Activated CD4-positive, alpha-beta T cell treated with anti-CD3 and anti-CD28 coated beads, Interleukin-2, amount 50 U/mL, for 48 hours (primary cell): ENCODE data around the gene LRRFIP2.
"Not testable (repeated sequence)": the region's sequence is repeated elsewhere in the genome, so short reads cannot be mapped to it uniquely, and the experiment has no call there.

Experiments used
- DNase-seq, 2 experiments: peaks; one replicate each; pipeline ENCODE4 v3.0.0-alpha.2; 2020

The LRRFIP2 gene

GRCh38 chr3:37140899-37141541 lies 33.4 kb downstream of the LRRFIP2 start:
- DNase-seq = no peak

GRCh38 chr3:37139567-37140052 lies 34.8 kb downstream of the LRRFIP2 start:
- no peak for DNase-seq

DNA sequence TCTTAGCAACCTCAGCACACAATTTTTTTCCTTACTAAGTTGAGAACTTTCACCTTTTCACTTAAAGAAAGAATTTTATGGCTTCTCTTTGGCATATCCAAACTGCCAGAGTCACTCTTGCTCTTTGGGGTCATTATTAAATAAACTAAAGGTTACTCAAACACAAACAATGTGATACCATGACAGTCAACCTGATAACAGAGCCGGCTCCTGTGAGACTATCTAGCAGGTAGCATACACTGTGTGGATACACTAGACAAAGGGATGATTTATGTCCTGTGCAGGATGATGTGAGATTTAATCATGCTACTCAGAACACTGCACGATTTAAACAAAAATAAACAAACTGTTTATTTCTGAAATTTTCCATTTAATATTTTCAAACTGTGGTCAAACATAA lies 35.6 kb downstream of the LRRFIP2 start:
- DNase-seq = no peak

DNA sequence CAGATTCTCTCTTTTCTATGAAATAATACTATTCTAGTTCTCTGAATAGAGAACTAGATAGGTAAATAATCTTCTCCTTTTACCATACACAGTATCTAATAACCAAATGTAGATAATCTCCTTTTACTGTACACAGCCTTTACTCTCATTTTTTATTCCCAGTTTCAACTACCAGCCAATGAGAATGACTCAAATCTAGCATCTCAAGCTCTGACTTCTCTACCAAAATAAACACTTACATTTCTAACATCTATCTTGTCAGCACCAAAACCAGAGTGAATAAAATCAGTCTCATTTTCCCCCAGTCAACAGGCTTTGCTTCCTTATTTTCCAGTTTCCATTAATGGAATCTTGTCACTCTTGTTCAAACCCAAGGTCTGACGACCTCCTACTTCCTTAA lies 36.9 kb downstream of the LRRFIP2 start:
- DNase-seq = no peak

- DNase-seq = no peak
These were observed 38.3 kb downstream of the LRRFIP2 start for GRCh38 chr3:37136067-37136466.

- no peak for DNase-seq
These were observed 38.8 kb downstream of the LRRFIP2 start for GRCh38 chr3:37135561-37135960.

GRCh38 chr3:37132334-37132733 lies 42.0 kb downstream of the LRRFIP2 start:
- no peak for DNase-seq

DNA sequence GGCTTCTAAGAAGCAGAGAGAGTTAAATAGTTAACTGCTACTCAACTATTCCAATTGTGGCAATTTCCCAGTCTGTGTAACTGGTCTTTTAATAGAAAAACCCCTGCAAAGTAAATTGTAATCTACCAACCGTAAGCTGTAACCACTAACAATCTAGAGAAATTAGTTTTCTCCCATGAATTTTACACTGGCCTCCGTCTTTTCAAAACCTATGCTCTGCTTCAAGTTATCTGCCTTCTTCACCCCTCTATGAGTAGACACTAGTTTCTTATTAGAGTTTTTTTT lies 42.6 kb downstream of the LRRFIP2 start:
- no peak for DNase-seq

DNA sequence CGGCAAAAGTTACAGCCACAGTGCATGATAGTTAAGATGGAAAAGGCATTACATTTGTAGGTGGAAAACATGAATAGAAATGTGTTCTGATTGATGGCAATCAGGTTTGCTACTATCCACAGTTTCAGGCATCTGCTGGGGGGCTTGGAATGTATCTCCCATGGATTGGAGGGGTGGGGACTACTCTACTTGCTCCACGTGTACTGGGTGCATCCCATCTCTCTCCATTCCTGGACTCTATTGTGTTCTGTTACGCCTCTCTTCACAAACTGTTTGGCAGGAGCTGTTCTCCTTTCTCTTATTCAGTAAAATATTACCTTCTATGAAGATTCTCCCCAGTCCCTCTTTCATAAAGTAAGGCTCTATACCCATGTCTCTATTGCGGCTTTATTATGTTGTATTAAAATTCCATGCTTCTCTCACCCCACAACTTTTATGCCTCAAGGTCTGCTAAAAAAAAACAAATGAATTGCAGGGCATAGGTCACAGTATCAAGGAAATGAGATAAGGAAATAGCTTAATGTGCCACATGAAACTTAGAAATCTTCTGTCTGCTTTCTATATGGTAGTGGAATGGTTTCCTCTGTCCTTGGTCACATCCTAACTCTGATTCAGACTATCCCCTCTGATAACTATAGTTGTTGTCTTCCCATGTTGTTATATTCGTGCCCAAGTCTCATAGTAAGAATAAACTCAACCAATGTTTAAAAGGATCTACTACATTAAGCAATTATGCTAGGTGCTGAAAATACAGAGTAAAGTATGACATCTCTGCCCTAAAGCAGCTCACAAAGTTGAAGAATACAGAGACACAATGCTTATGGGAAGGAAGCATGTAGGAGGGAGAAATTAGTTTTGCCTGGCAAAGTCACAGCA lies 43.2 kb downstream of the LRRFIP2 start:
- DNase-seq = no peak

GRCh38 chr3:37130448-37130847 lies 43.9 kb downstream of the LRRFIP2 start:
- DNase-seq = no peak

DNA sequence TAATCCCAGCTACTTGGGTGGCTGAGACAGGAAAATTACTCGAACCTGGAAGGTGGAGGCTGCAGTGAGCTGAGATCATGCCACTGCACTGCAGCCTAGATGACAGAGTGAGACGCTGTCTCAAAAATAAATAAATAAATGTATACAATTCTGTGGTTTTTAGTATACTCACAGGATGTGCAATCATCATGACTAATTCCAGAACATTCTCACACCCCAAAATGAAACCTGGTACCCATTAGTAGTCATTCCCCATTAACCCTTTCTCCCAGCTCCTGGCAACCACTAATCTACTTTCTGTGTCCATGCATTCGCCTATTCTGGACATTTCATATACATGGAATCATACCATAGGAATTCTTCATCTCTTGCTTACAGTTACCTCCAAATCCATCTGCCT lies 44.5 kb downstream of the LRRFIP2 start:
- no peak for DNase-seq

DNA sequence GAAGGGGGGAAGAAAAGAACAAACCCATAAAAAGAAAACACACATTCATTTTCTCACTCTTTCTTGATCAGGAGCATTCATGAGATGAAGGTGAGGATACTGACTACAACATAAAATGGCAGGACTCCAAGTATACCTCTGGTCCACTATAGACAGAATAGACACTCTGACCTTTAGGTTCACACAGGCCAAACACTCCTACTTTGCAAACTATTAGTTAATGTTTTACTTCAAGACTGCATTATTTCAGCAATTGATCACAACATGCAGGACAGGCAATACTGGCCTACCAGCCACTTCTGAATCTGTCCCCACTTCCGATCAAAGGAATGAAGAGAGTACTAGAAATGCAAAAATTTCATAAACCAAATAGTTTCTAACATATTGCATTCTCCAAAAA lies 47.0 kb downstream of the LRRFIP2 start:
- DNase-seq = no peak

GRCh38 chr3:37126856-37127255 lies 47.5 kb downstream of the LRRFIP2 start:
- no peak for DNase-seq

DNA sequence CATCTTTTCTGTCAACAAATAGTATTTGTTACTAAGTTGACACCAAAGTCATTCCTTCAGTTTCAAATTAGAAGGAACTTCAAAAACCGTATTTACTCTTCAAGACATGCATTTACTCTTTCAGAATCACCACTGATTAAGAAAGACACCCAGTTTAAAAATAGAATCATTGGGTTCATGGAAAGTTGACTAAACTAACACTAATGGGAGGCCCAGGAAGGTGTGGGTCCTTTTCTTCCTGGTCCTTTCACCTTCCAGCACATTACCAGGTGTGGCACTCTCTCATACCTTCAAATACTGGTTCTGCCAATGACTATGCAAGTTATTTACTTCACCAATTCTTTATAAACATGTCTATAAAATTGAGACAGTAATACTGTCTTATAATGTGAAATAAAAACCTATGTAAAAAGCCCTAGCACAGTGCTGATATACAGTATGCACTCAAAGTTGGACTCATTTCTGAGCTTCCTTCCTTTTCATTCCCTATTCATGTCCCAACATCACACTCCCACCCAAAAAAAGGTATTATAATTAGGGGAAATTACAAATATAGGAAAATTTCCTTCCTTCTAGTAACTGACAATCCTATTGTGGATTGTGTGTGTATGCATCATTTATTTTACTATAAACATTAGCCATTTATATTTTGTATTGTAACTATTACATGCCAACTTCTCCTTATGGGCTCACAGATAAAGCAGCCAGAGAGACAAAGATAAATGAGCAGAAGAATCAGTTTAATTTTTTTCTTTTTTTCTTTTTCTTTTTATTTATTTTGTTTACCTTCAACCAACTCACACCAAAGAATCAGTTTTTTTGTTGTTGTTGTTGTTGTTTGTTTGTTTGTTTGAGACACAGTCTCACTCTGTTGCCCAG lies 48.9 kb downstream of the LRRFIP2 start:
- no peak for DNase-seq

GRCh38 chr3:37124435-37124834 lies 49.9 kb downstream of the LRRFIP2 start:
- DNase-seq = no peak

DNA sequence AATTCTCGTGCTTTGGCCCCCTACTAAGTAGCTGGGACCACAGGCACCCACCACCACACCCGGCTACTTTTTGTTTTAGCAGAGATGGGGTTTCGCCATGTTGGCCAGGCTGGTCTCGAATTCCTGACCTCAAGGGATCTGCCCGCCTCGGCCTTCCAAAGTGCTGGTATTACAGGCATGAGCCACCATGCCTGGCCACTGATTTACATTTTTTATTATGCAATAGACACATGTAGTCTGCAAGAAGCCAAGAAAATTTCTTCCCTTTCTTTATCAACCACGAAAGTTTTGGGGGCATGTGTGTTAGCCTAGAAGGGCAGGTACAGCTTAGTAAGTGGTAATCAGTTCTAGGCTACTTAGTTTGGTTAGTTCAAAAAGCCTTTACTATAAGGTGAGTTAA lies 51.1 kb downstream of the LRRFIP2 start:
- DNase-seq = no peak

GRCh38 chr3:37122069-37122468 lies 52.3 kb downstream of the LRRFIP2 start:
- not testable (repeated sequence) for DNase-seq

DNA sequence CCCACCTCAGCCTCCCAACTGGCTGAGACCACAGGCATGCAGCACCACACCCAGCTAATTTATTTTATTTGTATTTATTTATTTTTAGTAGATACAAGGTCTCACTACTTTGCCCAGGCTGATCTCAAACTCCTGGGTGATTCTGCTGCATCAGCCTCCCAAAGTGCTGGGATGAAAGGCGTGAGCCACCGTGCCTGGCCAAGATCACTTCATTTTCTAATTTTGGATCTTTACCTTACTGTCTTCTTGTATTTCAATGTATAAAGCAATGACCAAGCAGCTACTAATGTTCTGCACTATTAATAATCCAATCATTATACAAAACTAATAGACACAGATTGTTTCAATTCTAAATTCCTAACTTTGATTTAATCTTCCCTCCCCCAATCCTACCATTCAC lies 56.2 kb downstream of the LRRFIP2 start:
- no peak for DNase-seq

- no peak for DNase-seq
These were observed 56.8 kb downstream of the LRRFIP2 start for GRCh38 chr3:37117548-37117947.

DNA sequence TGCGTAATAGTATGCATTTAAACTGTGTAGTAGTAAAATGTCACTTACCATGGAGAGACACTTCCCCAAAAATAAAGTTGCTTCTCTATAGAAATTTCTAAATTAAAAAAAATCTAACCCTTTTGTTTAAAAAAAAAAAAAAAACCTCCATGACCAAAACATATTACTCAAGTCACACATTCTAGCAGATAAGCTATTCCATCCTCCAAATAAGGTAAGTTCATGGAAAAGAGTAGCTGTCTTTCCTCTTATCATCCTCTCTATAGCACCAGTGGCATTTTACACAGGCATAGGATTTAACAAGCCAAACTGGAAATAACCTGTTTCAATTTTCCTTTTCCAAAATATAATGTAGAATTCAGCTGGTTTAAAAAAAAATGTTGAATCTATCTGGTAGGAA lies 57.4 kb downstream of the LRRFIP2 start:
- no peak for DNase-seq

- no peak for DNase-seq
These were observed 58.9 kb downstream of the LRRFIP2 start for GRCh38 chr3:37115446-37115845.

DNA sequence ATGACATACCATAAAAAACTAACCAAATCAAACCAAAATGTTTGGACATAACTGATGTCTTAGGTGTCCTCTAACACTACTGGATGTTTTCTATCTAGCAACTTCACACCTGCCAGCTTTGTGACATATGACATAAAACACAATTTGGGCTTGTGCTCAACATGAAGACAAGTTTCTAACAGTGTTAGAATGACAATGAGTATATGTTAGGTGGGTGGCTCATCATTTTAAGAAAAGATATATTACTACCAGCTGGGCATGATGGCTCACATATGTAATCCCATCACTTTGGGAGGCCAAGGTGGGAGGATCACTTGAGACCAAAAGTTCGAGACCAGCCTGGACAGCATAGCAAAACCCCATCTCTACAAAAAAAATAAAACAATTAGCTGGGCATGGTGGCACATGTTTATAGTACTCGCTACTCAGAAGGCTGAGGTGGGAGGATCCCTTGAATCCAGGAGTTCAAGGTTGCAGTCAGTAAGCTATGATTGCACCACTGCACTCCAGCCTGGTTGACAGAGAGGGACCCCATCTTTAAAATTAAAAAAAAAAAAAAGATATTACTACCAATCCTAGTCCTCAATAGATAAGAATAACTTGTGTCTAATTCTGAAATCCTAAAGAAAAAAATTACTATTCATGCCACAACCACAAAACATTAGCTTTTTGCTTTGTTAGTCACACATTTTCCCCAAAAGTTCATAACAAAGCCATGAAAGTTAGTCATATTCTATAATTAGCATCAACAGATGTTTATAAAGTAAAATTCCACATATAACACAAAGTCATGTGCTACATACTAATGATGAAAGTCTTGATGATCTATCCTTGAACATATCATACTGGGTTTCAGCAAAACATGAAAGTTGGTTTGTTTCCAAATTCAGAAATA lies 59.9 kb downstream of the LRRFIP2 start:
- DNase-seq = no peak

- no peak for DNase-seq
These were observed 61.4 kb downstream of the LRRFIP2 start for GRCh38 chr3:37112987-37113386.
